ENCODE measurements around the gene DPYD. TPM values are rescaled to one million over a fixed set of nuclear protein-coding genes. Genes with fewer than 3 reads are reported as not detected.

The DPYD gene
- total and polyA plus RNA-seq, 11 donors = 2.6 to 38.4 (median 7.8) TPM

- Histone ChIP-seq H3K27ac (no peak overlapping the region), H3K27me3 (no peaks in the 10 kb centered on the region), H3K4me1 (no peaks in the 10 kb centered on the region), H3K36me3 (no peaks in the 10 kb centered on the region), H3K4me3 (no peak overlapping the region), H3K9me3 (no peaks in the 10 kb centered on the region)
- DNase-seq (no peak), ATAC-seq (no peak)
- TF ChIP-seq CTCF (IDR thresholded peaks at IDR 0.05) (no peak), POLR2A (IDR thresholded peaks at IDR 0.05) (no peak)
- WGBS, 4 donors = 66 to 78% (median 71%) methylated on average over 2 of the region's 2 CpGs
- intact Hi-C loops (cut with DNase I) = loop anchor here in 1 of 10 donors (10.0 kb wide), 1 partner anchor 384 kb away; no protein-coding TSS in a partner anchor
Measured at GRCh38 chr1:97660431-97661105, 260.3 kb downstream of the DPYD start.

DNA sequence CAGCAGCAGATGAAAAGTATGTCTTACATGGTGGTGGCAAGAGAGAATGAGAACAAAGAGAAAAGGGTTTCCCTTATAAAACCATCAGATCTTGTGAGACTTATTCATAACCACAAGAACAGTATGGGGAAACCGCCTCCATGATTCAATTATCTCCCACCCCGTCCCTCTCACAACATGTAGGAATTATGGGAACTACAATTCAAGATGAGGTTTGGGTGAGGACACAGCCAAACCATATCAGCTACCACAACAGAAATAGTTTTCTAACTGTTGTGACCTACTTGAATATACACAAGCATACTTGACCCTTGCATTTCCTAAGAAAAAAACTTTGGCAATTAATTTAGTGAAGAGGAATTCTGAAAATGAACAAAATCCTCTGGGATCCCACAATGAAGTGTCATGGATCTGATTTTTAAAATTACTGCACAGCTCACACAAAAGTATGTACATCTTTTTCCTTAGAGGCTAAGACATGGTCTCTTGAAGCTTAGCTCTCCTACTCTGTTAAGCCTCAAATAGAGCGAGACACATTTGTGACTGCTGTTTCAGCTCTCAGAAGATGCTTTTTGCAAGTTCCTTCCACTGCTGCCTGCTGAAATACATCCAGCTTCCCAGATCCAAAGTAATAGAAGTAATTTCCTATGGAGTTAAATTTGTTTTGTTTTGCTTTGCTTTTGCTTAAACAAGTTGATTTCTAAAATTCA is 265.8 kb downstream of the DPYD start:
- no peak overlapping the region for H3K4me3 ChIP-seq
- TF ChIP-seq POLR2A (IDR thresholded peaks at IDR 0.05) = no peak
- no peak for TF ChIP-seq CTCF (IDR thresholded peaks at IDR 0.05)
- no peaks in the 10 kb centered on the region for H3K9me3 ChIP-seq
- no peak overlapping the region for H3K27ac ChIP-seq
- intact Hi-C loops (cut with DNase I) = no loop called here
- no peaks in the 10 kb centered on the region for H3K27me3 ChIP-seq
- no peaks in the 10 kb centered on the region for H3K4me1 ChIP-seq
- DNase-seq = no peak
- 78 to 86% (median 84%) methylated on average over 3 of the region's 3 CpGs for WGBS, 4 donors
- no peak for ATAC-seq
- no peaks in the 10 kb centered on the region for H3K36me3 ChIP-seq

DNA sequence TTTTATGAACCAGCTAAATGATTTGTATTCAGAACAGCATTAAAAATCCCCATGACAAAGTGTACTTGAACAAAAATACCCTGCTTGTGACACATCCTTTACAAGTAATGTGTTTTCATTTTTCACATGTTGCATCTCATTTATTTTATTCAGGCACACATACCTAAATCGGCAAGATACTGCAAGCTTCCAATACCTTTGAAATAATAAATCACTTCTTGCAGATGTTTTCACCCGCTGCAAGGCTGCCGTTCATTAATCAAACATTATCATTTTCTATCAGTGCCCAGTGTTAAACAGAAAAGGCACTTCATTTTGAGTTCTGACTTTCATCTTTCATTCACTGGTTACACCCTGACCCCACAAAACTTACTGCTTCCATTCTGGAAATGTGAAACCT is 269.6 kb downstream of the DPYD start:
- ATAC-seq (no peak), DNase-seq (no peak)
- H3K4me1 ChIP-seq = no peaks in the 10 kb centered on the region
- WGBS, 4 donors = 90 to 96% (median 93%) methylated on average over 3 of the region's 3 CpGs
- no peak overlapping the region for H3K27ac ChIP-seq
- H3K36me3 ChIP-seq = no peaks in the 10 kb centered on the region
- peaks cover 0 to 12% (median 6%) of the 10 kb centered on the region in 12 donors for H3K9me3 ChIP-seq
- intact Hi-C loops (cut with DNase I) = no loop called here
- no peaks in the 10 kb centered on the region for H3K27me3 ChIP-seq
- no peak overlapping the region for H3K4me3 ChIP-seq
- TF ChIP-seq CTCF (IDR thresholded peaks at IDR 0.05) (no peak), POLR2A (IDR thresholded peaks at IDR 0.05) (no peak)

- no peak for TF ChIP-seq CTCF (IDR thresholded peaks at IDR 0.05)
- no peak for TF ChIP-seq POLR2A (IDR thresholded peaks at IDR 0.05)
- ATAC-seq (no peak), DNase-seq (no peak)
- intact Hi-C loops (cut with DNase I) = no loop called here
- WGBS, 4 donors = 73 to 89% (median 84%) methylated on average over 4 of the region's 4 CpGs
- Histone ChIP-seq H3K9me3 (peaks cover 0 to 27% (median 13%) of the 10 kb centered on the region in 12 donors), H3K27ac (no peak overlapping the region), H3K4me3 (no peak overlapping the region), H3K4me1 (no peaks in the 10 kb centered on the region), H3K27me3 (no peaks in the 10 kb centered on the region), H3K36me3 (no peaks in the 10 kb centered on the region)
Measured at GRCh38 chr1:97649591-97649990, 271.2 kb downstream of the DPYD start.
